Common myeloid progenitor, CD34-positive (primary cell): Measurements from ENCODE around the gene FXYD7.
"Not testable (repeated sequence)": the region's sequence is repeated elsewhere in the genome, so short reads cannot be mapped to it uniquely, and the experiment has no call there.

ENCODE experiments used
- CTCF ChIA-PET: fragments of 350-600 bp; sonication (Branson Sonifier 250); formaldehyde crosslinking; loops from one replicate; lab custom pipeline; 2021; ENCODE audit warnings: antibody characterized with exemption; lab: Charles Lee
- POLR2A ChIA-PET: fragments of 350-600 bp; sonication (Branson Sonifier 250); formaldehyde crosslinking; loops from one replicate; lab custom pipeline; 2021; ENCODE audit warnings: antibody characterized with exemption; lab: Charles Lee
- DNase-seq, 3 donors: peaks; one replicate each; pipeline versions ENCODE4 v3.0.0 to v3.0.0-alpha.2; 2013
- H3K27ac ChIP-seq, 2 experiments: 1 replicate in 1 of 2; 2 replicates in 1 of 2; pipeline ENCODE4 v1.7.0; 2013; ENCODE audit warnings: inconsistent platforms in 2 of 2, low read length in 2 of 2, mild to moderate bottlenecking in 2 of 2, low read depth in 1 of 2, moderate library complexity in 1 of 2; ENCODE audit not compliant: severe bottlenecking in 2 of 2, insufficient read depth in 1 of 2, poor library complexity in 1 of 2
- H3K27me3 ChIP-seq, 5 experiments: replicated peaks in 2 of 5; 1 replicate in 3 of 5; 2 replicates in 2 of 5; pipeline versions ENCODE4 v1.6.1 to v1.7.0; 2013; ENCODE audit warnings: low read length in 4 of 5, mild to moderate bottlenecking in 2 of 5, moderate library complexity in 2 of 5, inconsistent platforms in 1 of 5; ENCODE audit not compliant: insufficient read depth in 5 of 5, control insufficient read depth in 4 of 5
- H3K36me3 ChIP-seq, 4 experiments: 1 replicate in 2 of 4; 2 replicates in 2 of 4; pipeline versions ENCODE4 v1.6.1 to v1.7.0; 2013; ENCODE audit warnings: low read length in 3 of 4, control low read depth in 1 of 4, mild to moderate bottlenecking in 1 of 4; ENCODE audit not compliant: control insufficient read depth in 4 of 4, insufficient read depth in 4 of 4
- H3K4me1 ChIP-seq, 4 experiments: 1 replicate in 3 of 4; 2 replicates in 1 of 4; pipeline versions ENCODE4 v1.6.1 to v1.7.1; 2013; ENCODE audit warnings: low read length in 3 of 4, mild to moderate bottlenecking in 3 of 4, control low read depth in 1 of 4, inconsistent platforms in 1 of 4, moderate library complexity in 1 of 4; ENCODE audit not compliant: control insufficient read depth in 4 of 4, insufficient read depth in 4 of 4; ENCODE audit errors: control extremely low read depth in 1 of 4
- H3K4me3 ChIP-seq, 7 experiments: 1 replicate in 4 of 7; 2 replicates in 3 of 7; pipeline versions ENCODE4 v1.5.1 to v1.7.0; 2013; ENCODE audit warnings: mild to moderate bottlenecking in 7 of 7, low read length in 6 of 7, moderate library complexity in 6 of 7, inconsistent platforms in 2 of 7, low read depth in 2 of 7, control low read depth in 1 of 7; ENCODE audit not compliant: insufficient read depth in 4 of 7, control insufficient read depth in 1 of 7; ENCODE audit errors: extremely low read depth in 1 of 7
- H3K9me3 ChIP-seq, 5 experiments: 1 replicate in 4 of 5; 2 replicates in 1 of 5; pipeline versions ENCODE4 v1.6.1 to v1.7.1; 2013; ENCODE audit warnings: low read length in 4 of 5, mild to moderate bottlenecking in 2 of 5, inconsistent platforms in 1 of 5, low read depth in 1 of 5, moderate library complexity in 1 of 5; ENCODE audit not compliant: control insufficient read depth in 4 of 5, insufficient read depth in 2 of 5; ENCODE audit errors: control extremely low read depth in 1 of 5
- WGBS: methylation state at CpG from one replicate; pipeline ENCODE4 v1.1.5; 2013; ENCODE audit not compliant: insufficient coverage; 5-methylcytosine and 5-hydroxymethylcytosine counted together

Gene FXYD7

DNA sequence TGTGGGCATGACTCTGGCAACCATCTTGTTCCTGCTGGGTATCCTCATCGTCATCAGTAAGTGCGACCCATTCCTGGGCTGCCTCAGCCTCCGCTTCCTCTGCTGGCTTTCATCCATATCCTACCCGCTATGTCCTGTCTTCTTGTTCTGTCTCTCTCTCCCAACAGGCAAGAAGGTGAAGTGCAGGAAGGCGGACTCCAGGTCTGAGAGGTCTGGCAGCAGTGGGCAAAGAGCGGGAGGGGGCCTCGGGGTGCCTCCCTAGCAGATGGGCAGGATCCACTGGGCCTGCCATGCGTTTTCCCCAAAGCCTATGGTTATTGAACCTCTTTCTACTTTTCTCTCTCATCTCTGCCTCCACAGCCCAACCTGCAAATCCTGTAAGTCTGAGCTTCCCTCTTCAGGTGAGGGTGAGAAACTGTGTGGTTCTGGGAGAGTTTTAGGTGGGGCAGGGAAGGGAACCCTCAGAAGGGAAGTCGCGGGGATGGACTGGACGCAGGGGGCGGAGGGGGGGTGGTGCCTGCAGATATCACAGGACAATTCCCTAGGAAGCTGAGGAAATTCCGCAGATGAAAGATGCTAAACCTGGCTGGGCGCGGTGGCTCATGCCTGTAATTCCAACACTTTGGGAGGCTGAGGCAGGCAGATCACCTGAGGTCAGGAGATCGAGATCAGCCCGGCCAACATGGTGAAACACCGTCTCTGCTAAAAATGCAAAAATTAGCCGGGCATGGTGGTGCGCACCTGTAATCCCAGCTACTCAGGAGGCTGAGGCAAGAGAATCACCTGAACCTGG is 8.4 kb downstream of the FXYD7 start:
- WGBS, result 91% methylated on average over 19 of the region's 20 CpGs
- H3K4me3 ChIP-seq, result no peak overlapping the region
- POLR2A ChIA-PET, result no interaction called here
- no peaks in the 10 kb centered on the region for H3K9me3 ChIP-seq
- H3K4me1 ChIP-seq, result peaks cover 2 to 51% (median 43%) of the 10 kb centered on the region in 4 experiments
- H3K27ac ChIP-seq, result no peak overlapping the region
- no peaks in the 10 kb centered on the region for H3K27me3 ChIP-seq
- CTCF ChIA-PET, result interaction anchor here (1.3 to 2.7 kb wide), 2 partner anchors 9 to 15 kb away, joined by 4 to 20 read pairs; partner anchors contain the start of gene FXYD7
- H3K36me3 ChIP-seq, result peaks cover 0 to 7% (median under 1%) of the 10 kb centered on the region in 4 experiments
- no peak for DNase-seq

DNA sequence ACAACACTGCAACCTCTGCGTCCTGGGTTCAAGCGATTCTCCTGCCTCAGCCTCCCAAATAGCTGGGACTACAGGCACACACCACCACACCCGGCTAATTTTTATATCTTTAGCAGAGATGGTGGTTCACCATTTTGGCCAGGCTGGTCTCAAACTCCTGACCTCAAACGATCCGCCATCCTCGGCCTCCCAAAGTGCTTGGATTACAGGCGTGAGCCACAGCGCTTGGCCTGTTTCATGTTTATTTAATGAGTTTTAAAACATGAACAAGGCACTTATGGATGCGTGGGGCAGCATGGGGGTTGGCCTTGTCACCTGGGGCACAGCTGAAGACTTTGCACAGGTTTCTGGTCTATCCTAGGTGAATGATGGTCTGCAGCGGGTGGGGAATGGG is 10.1 kb downstream of the FXYD7 start:
- not testable (repeated sequence) for H3K27me3 ChIP-seq, H3K27ac ChIP-seq, DNase-seq, H3K9me3 ChIP-seq
- ChIA-PET POLR2A (interaction anchor here (0.8 to 2.1 kb wide), 2 partner anchors 11 to 111 kb away, joined by 5 to 14 read pairs; partner anchors contain the start of gene FXYD7), CTCF (interaction anchor here (0.8 to 2.5 kb wide), 10 partner anchors 10 to 111 kb away, joined by 3 to 38 read pairs (median 4); partner anchors contain the start of genes FXYD7 and LGI4)
- WGBS, result 93% methylated on average over 10 of the region's 10 CpGs
- Histone ChIP-seq H3K4me3 (peak overlapping the region in 1 of 7 experiments; percentile 24), H3K4me1 (peaks cover 2 to 49% (median 42%) of the 10 kb centered on the region in 4 experiments), H3K36me3 (peaks cover 6 to 24% (median 16%) of the 10 kb centered on the region in 4 experiments)

DNA sequence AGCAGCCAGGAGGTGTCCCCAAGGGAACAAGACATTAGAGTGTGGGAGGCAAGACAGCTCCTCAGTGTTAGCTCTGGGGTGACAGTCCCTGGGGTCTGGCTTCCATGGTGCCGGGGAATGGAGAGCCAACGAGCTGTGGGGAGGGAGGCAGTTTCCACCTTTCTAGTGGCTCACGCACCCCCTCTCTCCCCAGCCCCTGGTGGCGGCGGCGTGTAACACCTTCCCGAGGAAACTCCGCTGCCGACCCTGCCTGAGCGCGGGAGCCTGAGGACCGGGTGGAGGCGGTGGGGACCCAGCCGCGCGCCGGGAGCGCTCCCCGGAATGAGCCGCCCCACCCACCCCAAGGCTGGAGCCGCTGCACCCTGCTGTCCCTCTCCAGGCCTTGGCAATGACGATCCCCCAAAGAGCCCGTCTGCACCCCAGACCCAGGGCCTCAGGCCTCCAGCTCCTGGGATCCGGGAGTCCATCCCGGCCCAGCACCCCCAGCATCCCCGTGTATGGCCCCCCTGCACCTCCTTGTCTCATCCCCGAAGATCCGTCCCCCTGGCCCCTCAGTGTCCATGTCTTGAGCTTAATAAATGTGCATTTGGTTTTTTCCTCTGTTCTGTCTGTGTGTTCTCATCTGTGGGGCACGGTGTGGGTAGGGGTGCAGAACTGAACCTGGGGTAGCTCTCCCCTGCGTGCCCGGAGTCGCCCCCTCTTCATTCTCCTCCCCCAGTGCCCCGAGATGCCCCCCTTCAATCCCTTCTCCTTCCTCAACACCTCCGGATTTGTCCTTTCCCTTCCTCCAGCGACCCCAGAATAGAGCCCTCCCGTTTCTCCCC is 10.9 kb downstream of the FXYD7 start:
- peak overlapping the region; percentile 23 to 97 (median 89) for H3K4me3 ChIP-seq
- peak overlapping the region in 1 of 2 experiments; percentile 88 for H3K27ac ChIP-seq
- no peaks in the 10 kb centered on the region for H3K9me3 ChIP-seq
- ChIA-PET POLR2A (interaction anchor here (0.7 to 2.1 kb wide), 5 partner anchors 9 to 110 kb away, joined by 3 to 14 read pairs (median 5); partner anchors contain the start of gene FXYD7), CTCF (interaction anchor here (0.7 to 2.5 kb wide), 16 partner anchors 8 to 110 kb away, joined by 3 to 38 read pairs (median 4); partner anchors contain the start of genes FXYD7 and LGI4)
- peaks cover 6 to 31% (median 21%) of the 10 kb centered on the region in 4 experiments for H3K36me3 ChIP-seq
- no peaks in the 10 kb centered on the region for H3K27me3 ChIP-seq
- under 1% methylated on average over 13 of the region's 36 CpGs for WGBS
- peak; percentile 66 to 70 (median 68) for DNase-seq
- peaks cover 2 to 49% (median 42%) of the 10 kb centered on the region in 4 experiments for H3K4me1 ChIP-seq

DNA sequence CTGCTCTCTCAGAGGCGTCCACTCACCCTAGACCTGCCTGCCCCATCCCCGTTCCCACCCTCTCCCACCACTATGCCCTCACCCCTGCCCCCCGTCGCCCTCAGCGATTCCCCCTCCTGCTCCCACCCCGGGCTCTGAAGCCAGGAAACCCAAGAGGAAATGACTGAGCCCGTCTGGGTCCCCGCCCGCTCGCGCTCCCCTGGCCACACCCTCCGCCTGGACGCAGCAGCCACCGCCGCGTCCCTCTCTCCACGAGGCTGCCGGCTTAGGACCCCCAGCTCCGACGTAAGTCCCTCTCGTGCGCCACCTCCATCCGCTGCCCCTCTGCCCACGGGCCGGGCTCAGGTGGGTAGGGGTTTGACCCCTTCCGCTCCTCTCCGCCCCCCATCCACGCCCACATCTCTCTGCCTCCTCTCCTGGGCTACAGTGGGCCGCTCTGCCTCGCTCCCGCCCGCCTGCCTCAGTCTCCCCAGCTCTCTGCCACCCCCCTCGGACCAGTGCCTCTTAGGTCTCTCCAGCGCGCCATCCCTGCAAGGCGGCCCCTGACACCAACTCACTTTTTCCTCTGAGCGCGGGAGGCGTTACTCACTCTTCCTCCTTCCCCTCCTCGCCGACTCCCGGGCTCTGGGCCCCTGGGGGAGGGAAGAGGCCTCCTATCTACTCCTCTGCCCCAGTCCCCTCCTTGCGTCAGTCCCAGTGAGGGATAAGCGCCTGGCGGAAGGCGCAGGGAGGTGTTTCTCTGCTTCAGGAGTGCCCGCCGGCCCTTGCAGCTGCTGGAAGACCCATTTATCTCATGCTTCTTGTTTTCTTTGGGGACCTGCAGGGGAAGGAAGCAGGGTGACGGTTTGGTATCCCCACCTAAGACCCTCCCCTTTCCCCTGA is 11.7 kb downstream of the FXYD7 start, which contains the start of gene FXYD5:
FXYD5 (plus strand) TSS at position 211 of the 882 bp plus-strand sequence. CDS start 816 bp downstream, outside the sequence.
- peak; percentile 72 to 83 (median 77) for DNase-seq
- WGBS, result 0% methylated on average over 38 of the region's 49 CpGs
- Histone ChIP-seq H3K27ac (peak within 1 kb of the TSS; percentile 66 to 88), H3K27me3 (no peaks in the 10 kb centered on the region), H3K4me3 (peak within 1 kb of the TSS; percentile 51 to 97 (median 89)), H3K36me3 (peaks cover 13 to 39% (median 30%) of the 10 kb centered on the region in 4 experiments), H3K9me3 (no peaks in the 10 kb centered on the region), H3K4me1 (peaks cover 2 to 49% (median 42%) of the 10 kb centered on the region in 4 experiments)
- POLR2A ChIA-PET, result interaction anchor here (0.7 to 2.1 kb wide), 5 partner anchors 8 to 114 kb away, joined by 3 to 14 read pairs (median 5); partner anchors contain the start of genes FXYD7 and USF2
- CTCF ChIA-PET, result interaction anchor here (0.7 to 2.5 kb wide), 11 partner anchors 8 to 88 kb away, joined by 3 to 38 read pairs (median 5); partner anchors contain the start of genes FXYD7 and LGI4

DNA sequence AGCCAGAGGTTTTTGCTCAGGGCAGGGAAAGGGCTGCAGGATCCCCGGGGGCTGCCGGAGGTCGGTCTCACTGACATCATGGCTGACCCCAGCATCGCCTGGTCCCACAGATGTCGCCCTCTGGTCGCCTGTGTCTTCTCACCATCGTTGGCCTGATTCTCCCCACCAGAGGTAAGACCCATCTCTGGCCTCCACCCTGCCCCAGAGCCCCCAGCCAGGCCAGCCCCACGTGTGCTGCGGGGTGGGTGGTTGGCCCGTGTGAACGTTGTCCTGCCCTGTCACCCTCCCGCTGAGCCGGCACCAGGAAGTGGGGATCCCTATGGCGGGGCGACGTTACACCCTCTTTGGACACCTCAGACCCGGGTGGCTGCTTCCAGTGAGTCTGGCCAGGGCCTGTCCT is 12.4 kb downstream of the FXYD7 start:
- ChIA-PET CTCF (interaction anchor here (1.2 to 2.5 kb wide), 2 partner anchors 12 to 14 kb away, joined by 3 to 38 read pairs; partner anchors contain the start of gene FXYD7), POLR2A (interaction anchor here (1.2 kb wide), 1 partner anchor 114 kb away, joined by 3 read pairs; the partner anchor contains the start of gene USF2)
- DNase-seq, result peak in 1 of 3 donors; percentile 34
- peaks cover 16 to 44% (median 36%) of the 10 kb centered on the region in 4 experiments for H3K36me3 ChIP-seq
- no peaks in the 10 kb centered on the region for H3K27me3 ChIP-seq
- H3K27ac ChIP-seq, result peak overlapping the region; percentile 66 to 88
- H3K9me3 ChIP-seq, result no peaks in the 10 kb centered on the region
- WGBS, result 0% methylated on average over 16 of the region's 17 CpGs
- H3K4me3 ChIP-seq, result peak overlapping the region; percentile 51 to 97 (median 89)
- peaks cover 2 to 50% (median 42%) of the 10 kb centered on the region in 4 experiments for H3K4me1 ChIP-seq
